Kidney epithelial cell (primary cell): ENCODE measurements around the gene PTTG1. TPM values are rescaled to one million over a fixed set of nuclear protein-coding genes. Genes with fewer than 3 reads are reported as not detected.
A peak's percentile ranks its signal among the peaks of the same experiment; 100 is the strongest.

ENCODE experiments used
- DNase-seq: peaks from one replicate; pipeline ENCODE4 v3.0.0-alpha.2; 2010; ENCODE audit warnings: low read depth
- H3K27me3 ChIP-seq: 2 replicates; pipeline ENCODE4 v1.6.0; 2011; ENCODE audit warnings: low read length; ENCODE audit not compliant: control insufficient read depth, insufficient read depth
- H3K36me3 ChIP-seq: 2 replicates; pipeline ENCODE4 v1.5.1; 2011; ENCODE audit warnings: low read length; ENCODE audit not compliant: control insufficient read depth, insufficient read depth
- H3K4me3 ChIP-seq: 2 replicates; pipeline ENCODE4 v1.5.1; 2011; ENCODE audit warnings: low read depth, mild to moderate bottlenecking, control low read depth, low read length
- total RNA-seq: library from RNA; depleted of rRNA; stranded (reverse); fragments of >200 nt; gene quantifications from 2 replicates; pipeline ENCODE4 v1.2.3, GENCODE V29; 2015
- TF ChIP-seq, protein P1 (sequence below): IDR thresholded peaks from 2 replicates; pipeline ENCODE4 v1.5.1; 2011; ENCODE audit warnings: mild to moderate bottlenecking, moderate library complexity, low read length, control low read depth, inconsistent platforms; ENCODE audit not compliant: insufficient read depth, poor library complexity, severe bottlenecking

PTTG1 gene
- total RNA-seq, 1 donor from 2014 or later, result 26.0 TPM

DNA sequence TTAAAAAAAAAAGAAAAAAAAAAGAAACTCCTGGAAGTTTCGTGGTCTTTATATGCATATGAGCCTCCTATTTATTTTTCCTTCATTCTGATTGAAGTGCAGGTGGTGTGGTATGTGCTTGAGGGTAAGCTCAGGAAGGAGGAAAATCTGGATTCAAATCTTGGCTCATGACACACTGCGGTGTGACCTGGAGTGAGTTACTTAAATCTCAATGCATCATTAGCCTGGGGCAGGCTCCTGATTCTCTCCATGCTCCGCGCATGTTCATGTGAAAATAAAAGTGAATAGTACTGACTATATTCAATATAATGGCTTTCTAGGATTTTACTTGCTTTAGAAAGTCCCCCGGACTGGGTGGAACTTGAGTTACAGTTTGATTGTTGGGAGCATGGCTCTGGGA is 35.6 kb downstream of the PTTG1 start:
- no peak overlapping the region for H3K4me3 ChIP-seq
- TF ChIP-seq, protein P1, sequence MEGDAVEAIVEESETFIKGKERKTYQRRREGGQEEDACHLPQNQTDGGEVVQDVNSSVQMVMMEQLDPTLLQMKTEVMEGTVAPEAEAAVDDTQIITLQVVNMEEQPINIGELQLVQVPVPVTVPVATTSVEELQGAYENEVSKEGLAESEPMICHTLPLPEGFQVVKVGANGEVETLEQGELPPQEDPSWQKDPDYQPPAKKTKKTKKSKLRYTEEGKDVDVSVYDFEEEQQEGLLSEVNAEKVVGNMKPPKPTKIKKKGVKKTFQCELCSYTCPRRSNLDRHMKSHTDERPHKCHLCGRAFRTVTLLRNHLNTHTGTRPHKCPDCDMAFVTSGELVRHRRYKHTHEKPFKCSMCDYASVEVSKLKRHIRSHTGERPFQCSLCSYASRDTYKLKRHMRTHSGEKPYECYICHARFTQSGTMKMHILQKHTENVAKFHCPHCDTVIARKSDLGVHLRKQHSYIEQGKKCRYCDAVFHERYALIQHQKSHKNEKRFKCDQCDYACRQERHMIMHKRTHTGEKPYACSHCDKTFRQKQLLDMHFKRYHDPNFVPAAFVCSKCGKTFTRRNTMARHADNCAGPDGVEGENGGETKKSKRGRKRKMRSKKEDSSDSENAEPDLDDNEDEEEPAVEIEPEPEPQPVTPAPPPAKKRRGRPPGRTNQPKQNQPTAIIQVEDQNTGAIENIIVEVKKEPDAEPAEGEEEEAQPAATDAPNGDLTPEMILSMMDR, result no peak
- H3K27me3 ChIP-seq, result no peaks in the 10 kb centered on the region
- no peak for DNase-seq
- H3K36me3 ChIP-seq, result no peaks in the 10 kb centered on the region

DNA sequence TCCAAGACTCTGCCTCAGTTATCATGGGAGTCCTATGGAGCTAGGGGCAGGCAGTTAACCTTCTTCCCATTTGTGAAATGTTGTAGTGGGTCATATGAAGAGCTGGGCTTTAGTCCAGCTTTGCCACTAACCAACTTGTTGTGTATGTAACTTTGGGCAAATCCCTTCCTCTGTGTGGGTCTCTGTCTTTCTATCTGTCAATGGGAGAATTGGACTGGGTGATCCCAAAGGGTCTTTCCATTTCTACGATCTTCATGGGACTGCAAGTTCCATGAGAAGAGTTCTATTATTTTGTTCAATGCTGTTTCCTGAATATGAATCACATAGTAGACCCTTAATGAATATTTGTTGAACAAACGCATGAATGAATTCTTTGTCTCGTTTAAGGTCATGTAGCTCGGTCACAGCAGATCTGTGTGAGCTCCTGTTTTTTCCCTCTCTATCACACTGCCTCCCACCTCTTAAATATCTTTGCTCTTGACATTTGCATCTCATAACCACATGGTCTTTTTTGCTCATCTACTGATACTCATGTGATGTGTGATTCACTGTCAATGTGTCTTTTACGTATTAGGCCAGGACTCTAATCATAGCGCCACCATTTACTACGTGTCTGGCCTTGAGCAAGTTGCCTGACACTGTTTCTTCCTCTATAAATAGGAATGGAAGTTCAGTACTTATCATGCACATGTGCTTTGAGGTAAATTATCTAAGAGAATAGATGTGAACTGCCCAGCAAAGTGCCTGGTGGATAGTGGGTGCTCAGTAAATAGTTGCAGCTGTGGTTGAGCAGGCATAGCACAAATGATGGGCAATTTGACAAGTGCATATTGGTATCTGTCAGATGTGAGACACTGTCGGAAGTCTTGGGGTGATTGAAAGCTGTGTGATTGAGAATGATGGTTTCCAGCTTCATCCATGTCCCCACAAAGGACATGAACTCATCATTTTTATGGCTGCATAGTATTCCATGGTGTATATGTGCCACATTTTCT is 37.4 kb downstream of the PTTG1 start:
- TF ChIP-seq, protein P1, result no peak
- Histone ChIP-seq H3K4me3 (no peak overlapping the region), H3K36me3 (no peaks in the 10 kb centered on the region), H3K27me3 (no peaks in the 10 kb centered on the region)
- no peak for DNase-seq

DNA sequence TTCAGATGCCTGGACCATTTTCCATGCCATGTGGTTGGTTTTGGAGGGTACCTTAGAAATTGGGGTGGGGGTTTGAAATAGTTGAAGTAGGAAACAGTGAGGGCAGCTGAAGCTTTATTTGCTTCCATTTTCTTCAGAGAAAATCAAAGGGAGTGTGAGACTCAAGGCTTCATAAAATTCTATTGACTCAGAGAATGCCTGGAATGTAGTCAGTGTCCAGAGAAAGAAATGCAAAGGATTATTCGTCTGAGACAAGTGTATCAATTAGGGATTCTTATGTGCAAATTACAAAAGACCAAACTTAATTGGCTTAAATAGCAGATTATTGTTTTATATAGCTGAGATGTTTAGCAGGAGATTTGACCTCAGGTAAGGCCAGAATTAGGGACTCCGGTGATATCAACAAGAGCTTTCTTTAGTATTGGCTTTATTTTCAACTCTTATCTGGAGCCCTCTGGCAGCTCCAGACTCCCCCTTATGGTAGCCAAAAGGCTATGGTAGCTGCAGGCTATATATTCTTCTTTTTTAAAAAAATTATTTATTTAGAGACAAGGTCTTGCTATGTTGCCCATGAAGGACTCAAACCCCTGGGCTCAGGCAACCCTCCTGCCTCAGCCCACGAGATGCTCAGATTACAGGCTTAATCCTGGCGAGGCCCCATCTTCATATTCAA is 38.9 kb downstream of the PTTG1 start:
- Histone ChIP-seq H3K4me3 (no peak overlapping the region), H3K36me3 (no peaks in the 10 kb centered on the region), H3K27me3 (no peaks in the 10 kb centered on the region)
- DNase-seq, result no peak
- TF ChIP-seq, protein P1, result peak; percentile 17

DNA sequence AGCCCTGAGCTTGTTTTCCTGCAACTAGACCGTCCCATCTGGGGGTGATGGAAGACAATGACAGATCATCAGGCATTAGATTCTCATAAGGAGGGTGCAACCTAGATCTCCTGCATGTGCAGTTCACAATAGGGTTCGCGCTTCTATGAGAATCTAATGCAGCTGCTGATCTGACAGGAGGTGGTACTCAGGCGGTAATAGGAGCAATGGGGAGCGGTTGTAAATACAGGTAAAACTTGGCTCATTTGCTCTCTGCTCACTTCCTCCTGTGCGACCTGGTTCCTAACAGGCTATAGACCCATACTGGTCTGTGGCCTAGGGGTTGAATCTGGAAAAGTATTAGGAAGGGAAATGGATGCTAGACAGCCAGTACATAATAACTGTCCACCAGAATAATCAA is 39.7 kb downstream of the PTTG1 start:
- Histone ChIP-seq H3K27me3 (no peaks in the 10 kb centered on the region), H3K4me3 (no peak overlapping the region), H3K36me3 (no peaks in the 10 kb centered on the region)
- no peak for DNase-seq
- TF ChIP-seq, protein P1, result no peak

DNA sequence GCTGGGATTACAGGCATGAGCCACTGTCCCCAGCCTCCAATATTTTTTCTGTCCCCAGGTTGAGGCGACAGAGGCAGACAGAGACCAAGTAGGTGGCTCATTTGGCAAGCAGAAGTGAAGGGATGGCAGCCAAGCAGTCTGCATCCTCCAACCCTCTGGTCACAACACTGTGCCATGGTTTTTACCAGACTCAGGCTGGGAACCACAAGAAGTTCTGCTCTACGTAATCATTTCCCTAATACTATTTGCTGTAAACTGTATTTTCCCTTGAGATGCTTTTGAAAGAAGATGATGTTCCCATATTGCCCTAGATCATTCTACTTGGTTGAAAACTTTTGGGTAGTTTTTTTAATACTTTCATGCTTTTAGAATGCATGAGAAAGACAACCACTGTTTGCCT is 40.5 kb downstream of the PTTG1 start:
- no peak for DNase-seq
- TF ChIP-seq, protein P1, result no peak
- H3K27me3 ChIP-seq, result no peaks in the 10 kb centered on the region
- no peak overlapping the region for H3K4me3 ChIP-seq
- no peaks in the 10 kb centered on the region for H3K36me3 ChIP-seq
